NCI-H2029 treated with DMSO at 0.1 percent for 48 hours (cell line): ENCODE measurements around the gene DLEU7.

Experiments
- DNase-seq: peaks from one replicate; lab custom pipeline; 2025; lab: John Stamatoyannopoulos, UW

Gene DLEU7

DNA sequence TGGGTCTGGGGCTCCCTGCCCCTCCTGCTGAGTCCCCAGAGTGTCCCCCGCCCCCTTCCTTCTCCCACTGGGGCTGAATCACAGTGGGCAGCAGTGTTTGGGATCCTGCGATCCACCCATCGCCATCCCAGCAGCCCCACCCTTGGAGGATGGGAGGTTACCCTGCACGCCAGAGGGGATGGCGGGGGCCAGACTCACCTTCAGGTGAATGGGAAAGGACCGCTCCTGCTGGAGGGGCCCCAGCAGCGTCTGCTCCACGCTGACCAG is 569 bp downstream of the DLEU7 start:
- no peak for DNase-seq

- DNase-seq = no peak
Measured at GRCh38 chr13:50842251-50842989, 1.1 kb downstream of the DLEU7 start.

- DNase-seq = no peak
Measured at GRCh38 chr13:50841786-50842185, 1.7 kb downstream of the DLEU7 start.

- no peak for DNase-seq
Measured at GRCh38 chr13:50840284-50840683, 3.2 kb downstream of the DLEU7 start.

DNA sequence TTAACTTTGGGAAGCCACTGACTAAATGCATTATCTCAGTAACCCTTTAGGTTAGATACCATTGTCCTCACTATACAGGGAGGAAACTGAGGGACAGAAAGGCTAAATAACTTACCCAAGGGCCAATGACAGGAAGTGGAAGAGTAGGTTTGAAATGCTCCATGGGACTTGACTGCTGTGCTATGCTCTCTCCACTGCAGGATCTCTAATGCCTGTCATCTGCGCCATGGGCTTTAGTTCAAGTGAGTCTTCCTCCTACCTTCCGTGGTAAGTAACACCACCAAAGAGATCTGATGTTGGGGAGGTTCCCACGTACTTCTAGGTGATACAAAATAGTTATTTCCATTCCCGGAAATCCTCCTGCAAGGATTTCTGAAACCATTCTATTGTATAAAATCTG is 3.7 kb downstream of the DLEU7 start:
- DNase-seq = no peak

- no peak for DNase-seq
Measured at GRCh38 chr13:50838701-50839100, 4.8 kb downstream of the DLEU7 start.

- DNase-seq = no peak
Measured at GRCh38 chr13:50838031-50838430, 5.5 kb downstream of the DLEU7 start.

DNA sequence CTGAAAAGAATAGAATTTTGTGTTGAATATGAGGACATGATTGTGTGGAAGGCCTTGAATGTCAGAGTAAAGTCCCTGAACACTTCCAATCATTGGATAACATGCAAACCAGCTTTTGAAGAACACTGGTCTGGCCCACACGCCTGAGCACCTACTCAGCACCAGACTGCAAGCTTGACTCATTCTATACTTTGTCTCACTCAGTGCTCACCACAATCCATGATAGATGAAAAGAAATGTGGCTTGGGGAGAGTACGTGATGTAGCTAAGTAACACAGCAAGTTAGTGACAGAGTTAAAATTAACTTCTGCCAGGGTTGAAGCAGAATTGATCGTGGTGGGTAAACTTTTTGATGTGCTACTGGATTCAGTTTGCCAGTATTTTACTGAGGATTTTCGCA is 12.0 kb downstream of the DLEU7 start:
- DNase-seq = no peak

- no peak for DNase-seq
Measured at GRCh38 chr13:50829896-50830295, 13.6 kb downstream of the DLEU7 start.

GRCh38 chr13:50829226-50829625 is 14.3 kb downstream of the DLEU7 start:
- DNase-seq = no peak

GRCh38 chr13:50826035-50826434 is 17.5 kb downstream of the DLEU7 start:
- DNase-seq = no peak

GRCh38 chr13:50812242-50812641 is 31.2 kb downstream of the DLEU7 start:
- DNase-seq = no peak

DNA sequence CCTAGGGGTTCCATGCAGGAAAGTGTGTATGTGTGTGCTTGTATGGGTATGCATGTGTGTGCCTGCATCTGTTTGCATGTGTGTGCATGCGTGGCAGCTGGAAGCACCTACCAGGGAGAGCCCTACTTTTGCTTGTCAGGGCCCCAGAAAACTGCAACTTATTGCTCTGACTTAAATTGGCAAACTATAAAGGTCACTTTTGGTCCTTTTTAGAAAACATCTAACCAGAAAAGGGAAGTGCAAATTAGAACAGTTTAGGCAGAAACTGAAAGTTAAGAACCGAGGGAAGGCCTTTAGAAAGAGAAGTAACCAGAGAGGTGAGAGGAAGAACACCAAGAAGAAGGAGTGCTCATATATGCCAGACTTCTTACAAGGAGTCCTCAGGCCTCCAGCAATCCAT is 32.5 kb downstream of the DLEU7 start:
- DNase-seq = no peak

GRCh38 chr13:50810468-50810867 is 33.0 kb downstream of the DLEU7 start:
- no peak for DNase-seq

- DNase-seq = no peak
Measured at GRCh38 chr13:50809133-50810090, 34.1 kb downstream of the DLEU7 start.

GRCh38 chr13:50805805-50806204 is 37.7 kb downstream of the DLEU7 start:
- DNase-seq = no peak

DNA sequence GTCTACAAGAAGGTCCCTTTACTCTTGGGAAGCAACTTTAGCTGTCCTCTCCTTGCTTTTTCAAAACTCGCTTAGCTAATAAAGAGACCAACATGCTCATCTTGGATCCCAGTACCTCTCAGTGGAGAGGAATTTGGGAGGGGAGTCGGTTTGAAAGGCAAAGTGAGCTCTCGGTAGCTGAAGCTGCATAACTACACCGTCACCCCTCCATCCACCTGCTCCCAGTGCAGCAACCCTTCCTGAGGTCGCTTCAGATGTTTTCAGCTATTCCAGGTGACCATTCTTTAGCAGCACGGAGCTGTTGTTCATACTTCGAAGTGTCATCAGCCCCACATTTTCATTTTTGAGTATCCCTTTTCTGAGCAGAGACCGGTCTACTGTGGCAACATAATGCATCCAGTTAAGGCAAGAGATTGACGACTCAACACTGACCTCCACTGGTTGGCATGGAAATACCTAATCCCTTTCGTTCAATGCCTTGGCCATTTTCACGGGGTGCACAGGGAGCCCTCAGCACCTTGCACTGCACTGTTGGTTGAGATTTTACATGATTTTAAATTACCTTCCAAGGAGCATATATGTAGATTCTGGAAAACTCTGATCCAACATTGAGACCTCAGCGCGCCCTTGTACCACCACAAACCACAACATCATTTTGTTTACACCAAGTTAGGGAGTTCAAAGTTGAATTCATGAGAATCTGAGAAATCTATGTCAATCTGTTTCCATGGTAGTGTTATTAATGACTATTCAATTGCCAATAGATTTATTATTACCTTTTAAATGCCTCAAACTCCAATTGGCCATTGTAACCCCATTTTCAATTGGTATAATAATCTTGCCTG is 42.2 kb downstream of the DLEU7 start:
- DNase-seq = no peak

DNA sequence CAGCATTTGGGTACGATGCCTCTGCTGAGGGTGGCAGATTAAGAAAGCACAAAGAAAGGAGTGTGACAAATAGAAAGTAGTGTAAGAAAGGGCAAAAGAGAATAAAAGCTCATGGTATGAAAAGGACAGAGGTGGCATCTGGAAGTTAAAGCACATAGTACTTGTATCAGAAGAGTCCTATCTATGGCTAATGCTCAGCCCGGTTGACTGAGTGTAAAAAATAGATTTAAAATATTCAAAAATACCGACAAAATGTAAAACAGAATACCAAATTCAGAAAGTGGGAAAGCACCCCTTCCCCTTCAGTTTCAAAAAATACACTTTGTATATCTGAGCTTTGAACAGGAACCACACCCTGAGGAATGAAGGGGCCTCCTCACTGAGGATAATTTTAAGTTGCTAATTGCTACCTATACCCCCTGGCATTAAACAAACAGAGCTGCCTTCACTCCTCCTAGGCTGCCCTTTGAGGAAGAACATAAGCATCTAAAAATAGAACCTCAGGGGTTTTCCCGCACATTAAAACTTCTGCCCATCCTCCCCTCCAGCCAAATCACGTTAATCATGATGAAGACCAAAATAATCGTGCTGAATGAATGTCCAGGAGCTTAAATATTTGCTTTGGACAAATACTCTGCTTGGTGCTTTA is 43.3 kb downstream of the DLEU7 start:
- DNase-seq = no peak

- no peak for DNase-seq
Measured at GRCh38 chr13:50798923-50799322, 44.6 kb downstream of the DLEU7 start.

GRCh38 chr13:50797091-50797490 is 46.4 kb downstream of the DLEU7 start:
- no peak for DNase-seq

DNA sequence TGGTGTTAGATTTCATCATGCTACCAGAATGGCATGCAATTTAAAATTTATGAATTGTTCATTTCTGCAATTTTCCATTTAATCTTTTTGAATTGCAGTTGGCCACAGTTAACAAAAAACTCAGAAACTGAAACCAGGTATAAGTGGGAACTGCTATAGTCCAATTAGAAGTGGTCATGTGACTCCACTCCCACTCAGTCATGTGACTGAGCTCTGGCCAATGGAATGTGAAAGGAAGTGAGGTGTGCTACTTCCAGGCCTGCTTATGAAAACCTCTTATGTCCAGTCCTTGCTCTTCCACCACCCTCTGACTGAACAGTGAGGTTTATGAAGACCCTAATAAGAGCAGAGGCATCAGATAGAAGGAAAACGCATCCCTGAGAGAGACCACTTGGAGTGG is 47.0 kb downstream of the DLEU7 start:
- DNase-seq = no peak

DNA sequence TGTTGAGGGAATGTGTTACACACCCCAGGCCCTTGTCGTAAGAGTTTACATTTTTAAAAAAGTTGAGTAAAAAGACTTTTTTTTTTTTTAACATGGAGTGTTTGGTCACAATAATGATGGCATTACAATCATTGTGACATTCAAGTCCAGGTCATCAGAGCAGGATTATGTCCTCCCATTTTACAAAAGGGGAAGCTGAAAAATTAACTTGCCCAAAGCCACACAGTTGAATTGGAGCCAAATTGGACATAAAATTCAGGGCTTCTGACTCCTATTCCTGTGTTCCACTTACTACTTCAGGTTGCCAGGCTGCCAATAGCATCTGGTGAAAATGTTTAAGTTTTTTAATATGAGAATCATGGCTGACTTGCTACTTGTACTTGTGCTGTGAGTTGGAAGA is 49.3 kb downstream of the DLEU7 start:
- no peak for DNase-seq
